NCI-H1930 (cell line): Measurements from ENCODE around the gene PNLIPRP1.

Experiments used
- DNase-seq, 2 experiments: peaks; one replicate each; lab custom pipeline; 2025; lab: John Stamatoyannopoulos, UW

Gene PNLIPRP1

DNA sequence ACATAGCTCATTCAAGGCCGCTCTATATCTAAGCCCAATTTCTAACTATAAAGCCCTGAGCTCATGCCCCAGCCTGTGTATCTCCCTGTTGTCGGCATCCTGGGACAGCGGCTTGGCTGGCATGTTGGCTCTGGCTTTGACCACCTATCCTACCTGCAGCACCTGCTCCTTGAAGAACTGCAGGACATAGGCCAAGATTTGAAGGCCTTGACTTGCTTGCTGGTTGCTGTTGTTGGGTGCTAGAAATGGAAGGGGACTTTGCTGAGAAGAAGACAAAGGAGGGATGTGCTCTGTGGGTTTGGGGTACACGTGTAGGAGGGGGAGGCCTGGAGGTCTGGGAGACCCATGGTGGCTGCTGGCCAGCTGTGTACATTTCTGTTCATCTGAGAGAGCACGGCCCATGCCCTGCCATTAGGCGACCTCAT lies 41.1 kb downstream of the PNLIPRP1 start:
- DNase-seq: no peak

DNA sequence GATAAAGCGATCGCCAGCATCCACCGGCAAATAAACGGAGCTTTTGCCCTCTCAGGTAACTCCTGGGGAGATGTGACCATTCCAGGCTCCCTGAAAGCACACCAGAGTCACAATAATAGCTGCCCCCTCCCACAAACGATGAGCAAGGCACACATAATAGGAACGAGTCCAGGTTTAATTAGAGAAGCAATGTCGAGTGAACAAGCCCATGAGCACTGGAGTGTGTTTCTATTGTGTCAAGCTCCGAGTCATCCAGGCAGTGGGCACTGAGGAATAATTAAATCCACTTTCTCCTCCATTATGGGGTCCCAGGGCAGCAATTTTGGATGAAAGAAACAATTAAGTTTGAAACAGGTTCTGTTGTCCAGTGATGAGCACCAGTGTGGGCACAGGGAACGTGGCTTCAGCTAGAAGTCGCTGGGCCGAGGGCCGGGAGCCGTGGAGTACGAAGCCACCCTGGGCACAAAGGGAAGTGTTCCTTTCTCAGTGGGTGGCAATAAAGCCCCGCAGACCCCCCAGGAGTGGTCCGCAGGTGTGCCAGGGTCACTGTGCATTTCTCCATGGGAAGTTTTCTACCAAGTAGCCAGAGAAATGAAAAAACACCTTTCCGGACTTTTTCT lies 41.9 kb downstream of the PNLIPRP1 start:
- DNase-seq: no peak

DNA sequence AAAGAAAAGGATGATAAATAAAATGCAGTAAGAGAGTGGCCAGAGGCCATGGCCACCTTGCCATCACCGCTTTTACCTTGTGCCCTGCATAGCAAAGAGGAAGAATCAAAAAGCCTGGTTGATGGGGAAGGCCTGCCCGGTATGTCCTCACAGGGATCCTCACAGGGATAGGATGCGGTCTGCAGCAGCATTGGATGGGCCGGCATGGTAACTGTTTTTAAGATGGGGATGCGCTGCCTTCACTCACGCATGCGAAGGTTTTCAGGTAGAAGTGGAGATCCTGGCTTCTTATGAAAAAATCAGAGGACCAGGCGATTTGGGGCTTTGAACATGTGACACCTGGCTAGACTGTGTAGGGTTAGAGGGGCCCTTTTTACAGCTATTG lies 42.4 kb downstream of the PNLIPRP1 start:
- DNase-seq: no peak

DNA sequence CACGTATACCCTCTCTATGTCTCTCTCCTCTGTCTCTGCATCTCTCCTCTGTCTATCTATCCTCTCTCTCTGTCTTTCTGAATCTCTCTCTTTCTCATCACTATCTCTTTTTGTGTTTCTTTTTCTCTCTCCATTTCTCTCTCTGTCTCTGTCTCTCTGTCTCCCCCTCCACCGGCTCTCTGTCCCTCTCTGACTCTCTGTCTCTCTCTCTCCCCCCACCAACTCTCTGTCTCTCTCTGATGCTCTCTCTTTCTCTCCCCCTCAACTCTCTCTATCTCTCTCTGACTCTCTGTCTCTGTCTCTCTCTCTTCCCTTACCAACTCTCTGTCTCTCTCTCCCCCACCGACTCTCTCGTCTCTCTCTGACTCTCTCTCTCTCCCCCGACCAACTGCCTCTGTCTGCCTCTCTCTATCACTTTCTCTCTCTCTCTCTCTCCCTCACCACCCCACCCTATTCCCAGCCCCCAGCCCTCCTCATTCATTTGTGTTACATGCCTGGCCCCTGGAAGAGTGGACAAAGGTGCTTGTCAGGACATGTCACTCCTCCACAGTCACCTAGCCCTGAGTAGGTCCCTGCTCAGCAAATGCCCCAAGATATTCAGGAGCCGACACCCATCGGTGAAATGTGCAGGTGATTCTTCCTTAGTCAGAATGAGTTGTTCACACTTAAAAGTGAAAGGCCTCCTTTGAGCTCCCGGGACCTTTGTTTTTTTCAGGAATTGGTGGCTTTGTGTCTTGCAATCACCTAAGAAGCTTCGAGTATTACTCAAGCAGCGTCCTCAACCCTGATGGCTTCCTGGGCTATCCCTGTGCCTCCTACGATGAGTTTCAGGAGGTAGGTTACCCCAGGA lies 43.6 kb downstream of the PNLIPRP1 start:
- DNase-seq: no peak

DNA sequence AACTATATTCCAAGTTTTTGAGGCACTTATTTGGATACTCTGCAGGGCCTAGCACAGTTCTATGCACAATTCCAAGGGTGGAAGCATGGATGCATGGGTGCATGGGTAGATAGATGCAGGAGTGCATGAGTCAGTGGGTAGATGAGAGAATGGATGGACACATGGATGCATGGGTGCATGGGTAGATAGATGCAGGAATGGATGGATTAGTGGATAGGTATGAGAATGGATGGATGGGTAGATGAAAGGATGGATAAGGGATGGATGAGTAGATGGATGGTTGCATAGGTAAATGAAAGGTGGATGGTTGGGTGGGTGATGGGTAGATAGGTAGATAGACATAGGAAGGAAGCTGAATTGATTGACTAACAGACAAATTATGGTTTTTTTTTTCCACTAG lies 45.6 kb downstream of the PNLIPRP1 start:
- no peak for DNase-seq

DNA sequence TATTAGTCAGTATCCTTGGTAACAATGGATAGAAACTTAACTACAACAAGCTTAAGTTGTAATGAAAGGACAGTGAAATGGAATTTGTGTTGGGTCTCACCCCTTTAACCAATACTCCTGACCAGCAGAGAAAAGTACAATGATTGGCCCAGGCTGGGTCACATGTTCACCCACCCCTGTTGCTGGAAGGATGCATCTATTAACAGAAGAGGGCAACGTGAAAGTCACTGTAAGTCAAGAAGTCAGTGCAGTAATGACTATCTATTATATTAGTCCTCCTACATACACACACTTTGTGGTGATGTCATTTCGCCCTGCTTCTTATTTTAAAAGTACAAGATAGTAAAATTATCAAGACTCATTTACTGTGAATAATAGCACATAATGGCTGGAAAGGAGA lies 46.2 kb downstream of the PNLIPRP1 start:
- no peak for DNase-seq

DNA sequence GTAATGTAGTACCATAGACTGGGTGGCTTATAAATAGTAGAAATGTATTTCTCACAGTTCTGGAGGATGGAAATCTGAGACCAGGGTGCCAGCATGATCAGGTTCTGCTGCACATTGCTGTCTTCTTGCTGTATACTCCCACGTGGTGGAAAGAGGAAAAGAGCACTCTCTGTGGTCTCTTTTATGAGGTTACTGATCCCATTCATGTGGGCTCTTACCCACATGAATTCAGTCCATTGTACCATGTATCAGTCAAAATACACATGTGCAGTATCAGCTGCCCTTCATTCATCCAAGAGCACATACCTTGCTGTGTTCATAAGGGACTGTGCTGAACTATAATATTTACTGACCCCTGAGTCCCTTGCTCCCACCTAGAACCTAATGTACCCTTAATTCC lies 47.1 kb downstream of the PNLIPRP1 start:
- DNase-seq: no peak

DNA sequence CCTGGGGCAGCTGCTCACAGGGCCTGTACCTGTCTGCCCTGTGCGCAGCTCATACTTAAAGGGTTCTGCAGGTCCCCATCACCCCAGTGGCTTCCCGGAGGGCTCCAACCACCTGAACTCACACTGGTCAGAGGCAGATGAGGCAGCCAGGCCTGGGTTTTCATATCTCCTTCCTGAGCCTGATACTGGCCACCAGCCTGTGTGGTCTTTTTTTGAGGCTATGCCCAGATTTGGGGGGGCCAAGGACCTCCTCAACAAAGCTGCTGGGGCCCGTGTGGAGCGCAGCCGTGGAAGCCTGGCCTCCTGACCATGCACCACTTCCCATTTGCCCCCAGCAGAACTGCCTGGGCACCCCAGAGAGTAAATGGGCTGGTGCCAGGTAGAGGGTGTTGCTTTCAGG lies 55.7 kb downstream of the PNLIPRP1 start:
- DNase-seq: no peak

DNA sequence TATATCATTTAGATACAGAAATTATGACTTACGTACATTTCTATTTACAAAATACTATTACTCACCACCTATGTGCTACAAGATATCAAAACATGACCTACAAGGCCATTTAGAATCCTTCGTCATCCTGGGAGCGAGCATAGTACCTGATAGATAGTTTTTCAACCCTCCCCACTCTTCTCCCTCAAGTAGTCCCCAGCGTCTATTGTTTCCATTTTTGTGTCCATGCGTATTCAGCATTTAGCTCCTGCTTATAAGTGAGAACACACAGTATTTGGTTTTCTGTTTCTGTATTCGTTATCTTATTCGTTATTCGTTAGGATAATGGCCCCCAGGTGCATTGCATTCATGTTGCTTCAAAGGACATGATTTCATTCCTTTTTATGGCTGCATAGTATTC lies 58.1 kb downstream of the PNLIPRP1 start:
- DNase-seq: no peak

DNA sequence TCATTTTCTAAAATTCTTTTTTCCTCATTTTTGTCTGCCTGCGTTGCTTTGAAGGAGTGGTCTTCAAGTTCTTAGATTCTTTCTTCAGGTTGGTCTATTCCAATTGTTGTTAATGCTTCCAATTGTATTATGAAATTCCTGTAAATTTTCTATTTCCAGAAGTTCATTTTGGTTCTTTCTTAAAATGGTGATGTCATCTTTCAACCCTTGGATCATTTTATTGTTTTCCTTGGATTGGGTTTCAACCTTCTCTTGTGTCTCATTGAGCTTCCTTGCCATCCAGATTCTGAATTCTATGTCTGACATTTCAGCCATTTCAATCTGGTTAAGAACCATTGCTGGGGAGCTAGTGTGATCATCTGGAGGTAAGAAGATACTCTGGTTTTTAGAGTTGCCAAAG lies 63.1 kb downstream of the PNLIPRP1 start:
- DNase-seq: no peak

DNA sequence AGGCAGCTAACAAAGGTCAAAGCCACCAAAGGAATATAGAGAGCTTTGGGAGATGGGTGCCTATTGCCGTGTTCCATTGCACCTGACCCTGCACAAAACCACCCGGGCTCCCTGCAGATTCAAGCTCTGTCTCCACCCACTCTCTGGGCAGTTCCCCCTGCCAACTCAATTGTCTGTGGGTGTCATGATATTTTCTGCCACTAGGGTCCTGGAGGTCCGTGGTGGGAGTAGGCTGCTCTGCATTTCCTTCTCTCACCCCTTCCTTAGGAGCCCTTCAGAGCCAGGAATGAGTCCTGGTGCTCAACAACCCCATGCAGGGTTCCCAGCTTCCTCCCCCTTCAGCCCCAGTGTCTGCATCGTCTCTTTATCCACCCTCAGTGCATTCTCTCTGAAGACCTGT lies 64.1 kb downstream of the PNLIPRP1 start:
- DNase-seq: no peak

DNA sequence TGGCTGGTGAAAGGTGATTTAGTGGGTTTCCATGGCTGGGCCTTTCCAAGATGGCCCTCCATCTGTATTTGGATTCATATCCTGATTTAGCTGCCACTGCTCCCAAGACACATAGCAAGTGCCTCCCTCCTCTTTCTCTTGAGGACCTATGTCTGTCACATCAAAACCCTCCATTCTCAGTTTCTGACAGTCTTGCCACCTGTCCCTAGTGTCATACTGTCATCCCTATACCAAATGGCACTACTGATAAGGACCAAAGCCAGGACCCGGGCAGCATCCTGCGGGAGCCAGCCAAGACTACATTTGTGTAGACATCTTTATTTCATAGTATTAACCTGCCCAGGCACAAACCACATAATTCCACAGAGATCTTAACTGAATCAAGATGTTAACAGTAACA lies 64.8 kb downstream of the PNLIPRP1 start:
- no peak for DNase-seq

DNA sequence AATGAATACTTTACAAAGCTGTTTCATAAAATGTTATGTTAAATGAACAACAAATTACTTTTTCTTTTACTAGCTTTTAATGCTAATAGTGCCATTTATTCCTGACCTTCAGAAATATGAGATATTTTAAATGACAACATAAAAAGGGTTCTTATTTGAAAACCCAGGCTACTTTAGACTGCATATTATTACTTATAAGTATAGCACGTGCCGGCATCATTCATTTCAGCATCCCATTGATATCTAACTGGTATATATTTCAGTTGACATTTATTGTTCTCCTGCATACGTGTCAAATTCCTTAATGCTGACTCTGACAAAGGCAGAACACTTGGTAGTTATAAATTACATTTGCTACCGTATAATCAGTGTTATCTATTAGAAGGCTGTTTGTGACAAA lies 65.3 kb downstream of the PNLIPRP1 start:
- no peak for DNase-seq

DNA sequence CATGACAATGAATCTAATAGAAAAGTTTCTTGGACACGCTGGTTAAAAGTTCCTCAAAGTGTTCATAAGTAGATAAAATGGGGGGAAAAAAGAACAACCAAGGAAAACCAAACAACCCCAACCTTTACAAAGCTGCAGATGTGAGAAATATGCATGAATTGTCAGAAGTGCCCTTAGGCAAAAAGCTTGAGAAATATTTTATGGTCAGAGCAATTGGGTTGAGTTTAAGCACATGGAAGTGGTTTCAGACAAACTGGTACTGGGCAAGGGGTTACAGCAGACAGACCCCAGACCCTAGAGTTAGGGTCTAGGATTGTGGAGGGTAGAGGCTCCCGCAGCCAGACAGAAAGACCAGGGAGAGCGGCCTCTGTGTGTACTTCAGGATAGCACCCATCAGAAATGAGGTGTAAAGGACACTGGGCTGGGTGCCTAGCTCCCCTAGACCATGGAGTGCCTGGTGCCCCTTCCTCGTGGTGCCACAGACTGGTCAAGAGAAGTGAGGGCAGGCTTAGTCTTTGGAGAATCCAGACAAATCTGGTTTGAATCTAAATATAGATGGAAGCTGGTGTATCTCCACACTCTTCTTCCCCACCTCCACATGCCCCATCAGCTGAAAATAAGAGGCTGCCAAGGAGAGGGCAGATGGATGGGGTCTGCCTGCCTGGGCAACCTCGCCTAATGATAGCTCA lies 67.2 kb downstream of the PNLIPRP1 start:
- no peak for DNase-seq
